Activated naive CD8-positive, alpha-beta T cell (primary cell): ENCODE results near the gene ING4.

ENCODE experiments used
- H3K27ac Mint-ChIP-seq: one replicate; pipeline ENCODE4 v1.8.0; 2021; ENCODE audit warnings: mixed read lengths
- H3K27me3 Mint-ChIP-seq: one replicate; pipeline ENCODE4 v1.8.0; 2021; ENCODE audit warnings: mixed read lengths
- H3K36me3 Mint-ChIP-seq: one replicate; pipeline ENCODE4 v1.8.0; 2021; ENCODE audit warnings: mixed read lengths
- H3K4me1 Mint-ChIP-seq: one replicate; pipeline ENCODE4 v1.8.0; 2021; ENCODE audit warnings: low read depth, mixed read lengths
- H3K4me3 Mint-ChIP-seq: one replicate; pipeline ENCODE4 v1.8.0; 2021; ENCODE audit warnings: mild to moderate bottlenecking, mixed read lengths
- H3K9me3 Mint-ChIP-seq: one replicate; pipeline ENCODE4 v1.8.0; 2021; ENCODE audit warnings: low read depth, mixed read lengths

The ING4 gene

GRCh38 chr12:6612247-6612646, 50.7 kb downstream of the ING4 start:
- Mint-ChIP-seq H3K4me3 (peak overlapping the region; percentile 61), H3K27me3 (no peaks in the 10 kb centered on the region), H3K36me3 (no peaks in the 10 kb centered on the region), H3K4me1 (peaks cover 39% of the 10 kb centered on the region), H3K27ac (peak overlapping the region; percentile 56), H3K9me3 (no peaks in the 10 kb centered on the region)

GRCh38 chr12:6608592-6609281, 54.2 kb downstream of the ING4 start:
- Mint-ChIP-seq H3K9me3 (no peaks in the 10 kb centered on the region), H3K27ac (no peak overlapping the region), H3K27me3 (no peaks in the 10 kb centered on the region), H3K4me3 (no peak overlapping the region), H3K4me1 (peaks cover 50% of the 10 kb centered on the region), H3K36me3 (peaks cover 5% of the 10 kb centered on the region)

- Mint-ChIP-seq H3K4me3 (no peak overlapping the region), H3K36me3 (peaks cover 7% of the 10 kb centered on the region), H3K4me1 (peaks cover 53% of the 10 kb centered on the region), H3K9me3 (no peaks in the 10 kb centered on the region), H3K27me3 (no peaks in the 10 kb centered on the region), H3K27ac (no peak overlapping the region)
Observed at GRCh38 chr12:6607751-6608591, 54.9 kb downstream of the ING4 start.

DNA sequence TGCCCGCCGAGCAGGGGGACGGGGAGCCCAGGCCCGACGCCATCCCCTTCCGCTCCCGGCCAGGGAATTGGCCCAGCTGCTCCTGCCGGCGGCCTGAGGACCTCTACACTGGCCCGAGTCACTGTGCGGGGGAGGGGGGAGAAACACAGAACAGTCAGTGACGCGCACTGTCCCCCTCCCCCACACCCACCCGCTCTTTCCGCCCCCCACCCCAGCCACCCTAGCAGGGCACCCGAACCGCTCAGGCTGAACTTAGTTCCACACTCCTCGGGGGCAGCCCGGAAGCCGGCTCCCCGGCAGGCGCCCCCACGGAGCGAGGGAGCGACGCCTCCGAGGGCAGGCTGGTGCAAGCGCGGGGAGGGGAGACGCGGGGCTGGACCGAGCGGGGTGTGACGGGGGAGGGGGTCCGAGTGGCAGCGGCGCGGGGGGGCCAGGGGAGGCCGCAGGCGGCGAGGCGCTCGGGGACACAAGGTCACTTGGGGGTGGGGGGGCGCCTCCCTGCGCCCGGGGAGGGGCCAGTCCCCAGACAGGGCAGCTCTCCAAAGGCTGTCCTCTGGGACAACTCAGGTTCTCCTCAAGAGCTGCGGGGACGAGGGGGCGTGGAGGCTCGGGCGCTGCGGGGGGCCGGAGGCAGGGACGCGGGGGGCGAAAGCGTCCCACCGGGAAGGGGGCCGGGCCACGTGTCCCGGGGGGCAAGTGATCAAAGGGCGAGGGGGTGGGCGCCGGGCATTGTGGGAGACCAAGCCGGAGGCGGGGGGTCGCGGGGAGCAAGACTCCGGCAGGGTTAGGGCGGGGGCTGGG, 56.4 kb downstream of the ING4 start:
- H3K4me3 Mint-ChIP-seq: peak overlapping the region; percentile 94
- H3K36me3 Mint-ChIP-seq: peaks cover 9% of the 10 kb centered on the region
- no peaks in the 10 kb centered on the region for H3K9me3 Mint-ChIP-seq
- H3K27ac Mint-ChIP-seq: peak overlapping the region; percentile 93
- peaks cover 54% of the 10 kb centered on the region for H3K4me1 Mint-ChIP-seq
- no peaks in the 10 kb centered on the region for H3K27me3 Mint-ChIP-seq

DNA sequence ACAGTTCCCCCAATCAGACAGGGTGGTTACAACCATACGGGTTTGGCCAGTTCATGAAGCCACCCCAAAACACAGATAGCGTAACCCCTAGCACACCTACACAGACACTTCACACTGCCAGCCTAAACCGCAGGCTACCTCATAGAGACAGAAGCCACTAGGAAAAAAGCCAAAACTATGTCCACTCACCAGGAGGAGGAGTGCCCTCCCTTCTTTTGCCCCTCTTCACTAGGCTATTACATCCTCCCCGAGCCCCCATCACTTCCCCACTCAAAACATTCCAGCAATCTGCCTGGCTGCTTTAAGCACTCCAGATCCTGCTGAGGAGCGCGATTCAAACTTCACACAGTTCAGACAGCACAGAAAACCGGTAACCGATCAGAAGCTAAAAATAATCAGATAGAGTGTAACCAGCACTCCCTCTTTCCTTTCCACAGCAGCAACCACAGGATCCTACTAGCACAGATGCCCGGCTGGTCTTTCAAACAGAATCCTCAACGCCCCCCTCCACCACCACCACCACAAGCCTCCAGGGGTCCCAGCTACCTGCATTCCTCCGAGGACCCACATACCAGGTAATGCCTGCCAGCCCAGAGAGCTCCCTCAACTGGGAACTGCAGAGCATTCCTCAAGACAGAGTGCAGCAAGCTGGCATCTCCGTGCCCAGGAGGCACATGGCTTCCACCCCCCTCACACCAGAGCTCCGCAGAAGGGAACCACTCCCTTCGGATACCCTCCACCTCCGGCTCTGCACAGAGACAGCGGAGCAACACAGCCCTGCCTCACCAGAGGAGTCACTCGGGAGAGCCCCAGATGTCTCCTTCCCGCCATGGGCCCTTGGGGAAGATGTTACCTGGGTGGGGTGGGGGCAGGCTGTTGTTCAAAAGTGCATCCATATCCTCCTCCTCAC, 57.2 kb downstream of the ING4 start:
- peak overlapping the region; percentile 94 for H3K4me3 Mint-ChIP-seq
- peaks cover 11% of the 10 kb centered on the region for H3K36me3 Mint-ChIP-seq
- H3K27ac Mint-ChIP-seq: peak overlapping the region; percentile 93
- H3K4me1 Mint-ChIP-seq: peaks cover 49% of the 10 kb centered on the region
- no peaks in the 10 kb centered on the region for H3K27me3 Mint-ChIP-seq
- no peaks in the 10 kb centered on the region for H3K9me3 Mint-ChIP-seq

DNA sequence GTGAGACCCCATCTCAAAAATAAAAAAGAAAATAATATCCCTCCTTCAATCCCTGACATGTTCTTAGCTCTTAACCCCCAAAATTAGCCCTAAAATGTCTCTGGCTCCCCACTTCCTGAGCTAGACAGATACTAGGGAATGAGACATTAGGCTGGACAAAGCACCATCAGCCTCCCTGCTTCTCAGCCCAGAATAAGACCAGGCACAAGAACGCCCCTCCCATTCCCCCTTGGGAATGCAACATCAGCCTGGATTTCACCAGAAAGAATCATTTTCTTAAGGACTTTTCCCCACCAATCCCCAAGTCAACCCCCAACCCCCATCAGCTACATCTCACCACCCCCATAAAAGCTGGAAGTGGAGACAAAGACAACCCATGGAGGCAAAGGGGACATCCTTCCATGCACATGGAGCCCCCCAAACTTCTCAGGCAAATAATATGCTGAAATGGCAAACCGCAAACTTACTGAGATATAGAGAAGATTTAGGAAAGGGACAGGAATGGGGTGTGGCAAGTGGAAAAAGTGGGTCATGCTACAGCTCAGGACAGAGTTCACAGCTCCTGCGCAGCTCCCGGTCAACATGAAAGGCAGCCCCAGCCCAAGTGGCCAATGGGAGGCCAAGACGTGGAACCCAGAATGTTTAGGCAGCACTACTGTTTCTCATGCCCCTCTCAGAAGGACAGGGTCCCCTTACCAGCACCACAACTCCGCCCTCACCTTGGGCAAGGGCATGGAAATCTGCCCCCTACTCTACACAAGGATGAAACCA, 58.5 kb downstream of the ING4 start:
- Mint-ChIP-seq H3K36me3 (peaks cover 13% of the 10 kb centered on the region), H3K27me3 (no peaks in the 10 kb centered on the region)

GRCh38 chr12:6603095-6603567, 59.8 kb downstream of the ING4 start:
- peak overlapping the region; percentile 74 for H3K27ac Mint-ChIP-seq
- peaks cover 50% of the 10 kb centered on the region for H3K4me1 Mint-ChIP-seq
- no peaks in the 10 kb centered on the region for H3K27me3 Mint-ChIP-seq
- H3K4me3 Mint-ChIP-seq: peak overlapping the region; percentile 94
- peaks cover 15% of the 10 kb centered on the region for H3K36me3 Mint-ChIP-seq
- H3K9me3 Mint-ChIP-seq: no peaks in the 10 kb centered on the region

More for the DNA sequence above, 58.5 kb downstream of the ING4 start:
- peaks cover 49% of the 10 kb centered on the region for H3K4me1 Mint-ChIP-seq
- H3K4me3 Mint-ChIP-seq: peak overlapping the region; percentile 94
- H3K9me3 Mint-ChIP-seq: no peaks in the 10 kb centered on the region
- peak overlapping the region; percentile 93 for H3K27ac Mint-ChIP-seq

- Mint-ChIP-seq H3K4me1 (peaks cover 51% of the 10 kb centered on the region), H3K27ac (peak overlapping the region; percentile 74), H3K36me3 (peaks cover 18% of the 10 kb centered on the region), H3K9me3 (no peaks in the 10 kb centered on the region), H3K27me3 (no peaks in the 10 kb centered on the region), H3K4me3 (peak overlapping the region; percentile 94)
Observed at GRCh38 chr12:6602526-6602925, 60.4 kb downstream of the ING4 start.
